WI38 (cell line): ENCODE data around the gene HS1BP3.

Source experiments
- H3K4me3 ChIP-seq: 2 replicates; pipeline ENCODE4 v1.5.1; 2011; ENCODE audit warnings: low read depth, mild to moderate bottlenecking, control low read depth, low read length
- CTCF ChIP-seq: IDR thresholded peaks from 2 replicates; pipeline ENCODE4 v1.5.1; 2012; ENCODE audit warnings: low read depth, mild to moderate bottlenecking, control low read depth, low read length

Gene HS1BP3

GRCh38 chr2:20602803-20603202 lies 48.1 kb downstream of the HS1BP3 start:
- TF ChIP-seq CTCF = no peak
- no peak overlapping the region for H3K4me3 ChIP-seq

DNA sequence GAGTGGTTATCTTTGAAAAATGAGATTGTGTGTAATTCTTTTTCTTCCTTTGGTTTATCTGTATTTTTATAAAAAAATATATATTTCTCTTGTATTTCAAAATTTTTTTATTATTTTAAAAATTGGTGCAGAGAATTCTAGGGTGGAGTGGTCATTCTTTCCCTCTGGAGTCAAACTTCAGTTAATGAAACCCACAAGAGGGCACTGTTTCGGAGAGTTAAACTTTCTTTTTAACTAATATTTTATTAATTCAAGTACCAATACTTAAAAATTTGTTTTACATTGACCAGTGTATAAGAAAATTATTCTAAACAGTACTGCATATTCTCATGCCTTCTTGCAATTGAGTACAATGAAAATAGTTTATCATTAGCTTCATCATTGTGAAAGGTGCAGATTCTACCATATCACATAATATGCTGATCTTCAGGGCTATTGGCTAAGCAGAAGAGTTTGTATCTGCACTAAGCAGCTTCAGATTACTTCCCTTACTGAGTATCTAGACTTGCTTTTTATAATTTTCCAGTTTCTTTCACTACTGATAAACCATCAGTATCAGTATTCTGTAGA lies 50.1 kb downstream of the HS1BP3 start:
- no peak overlapping the region for H3K4me3 ChIP-seq
- TF ChIP-seq CTCF = no peak

GRCh38 chr2:20599861-20600461 lies 50.9 kb downstream of the HS1BP3 start:
- TF ChIP-seq CTCF = no peak
- H3K4me3 ChIP-seq = no peak overlapping the region

DNA sequence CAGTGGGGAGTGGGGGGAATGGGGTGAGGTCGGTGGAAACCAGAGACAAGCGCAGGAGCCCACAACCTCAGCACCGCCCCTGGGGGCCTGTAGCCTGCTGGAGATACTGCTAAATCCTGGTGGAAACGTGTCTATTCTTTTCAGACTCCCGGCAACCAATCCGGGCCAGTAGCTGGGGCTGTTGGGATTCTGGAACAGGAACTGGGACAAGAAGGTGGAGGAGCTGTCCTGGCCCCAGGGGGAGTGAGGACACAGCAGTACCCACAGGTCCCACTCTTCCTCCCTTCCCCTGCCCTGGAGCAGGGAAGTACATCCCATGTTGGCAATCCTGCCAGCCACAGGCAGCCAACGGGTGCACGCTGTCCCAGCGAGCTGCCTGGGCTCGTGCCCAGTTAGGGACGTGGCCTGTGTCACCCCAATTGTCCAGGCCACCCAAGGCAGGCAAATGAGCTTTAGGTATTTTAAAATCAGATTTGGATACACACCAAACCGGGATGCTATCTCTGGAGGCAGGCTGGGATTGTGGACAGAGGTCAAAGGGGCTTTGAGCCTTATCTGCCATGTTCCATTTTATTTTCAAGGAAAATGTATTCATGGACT lies 51.8 kb downstream of the HS1BP3 start:
- H3K4me3 ChIP-seq = no peak overlapping the region
- TF ChIP-seq CTCF = no peak

GRCh38 chr2:20597860-20598183 lies 53.1 kb downstream of the HS1BP3 start:
- H3K4me3 ChIP-seq = no peak overlapping the region
- no peak for TF ChIP-seq CTCF

- no peak for TF ChIP-seq CTCF
- H3K4me3 ChIP-seq = no peak overlapping the region
Measured at GRCh38 chr2:20596973-20597859, 53.7 kb downstream of the HS1BP3 start.
